ENCODE results near the gene SLC34A1.

DNA sequence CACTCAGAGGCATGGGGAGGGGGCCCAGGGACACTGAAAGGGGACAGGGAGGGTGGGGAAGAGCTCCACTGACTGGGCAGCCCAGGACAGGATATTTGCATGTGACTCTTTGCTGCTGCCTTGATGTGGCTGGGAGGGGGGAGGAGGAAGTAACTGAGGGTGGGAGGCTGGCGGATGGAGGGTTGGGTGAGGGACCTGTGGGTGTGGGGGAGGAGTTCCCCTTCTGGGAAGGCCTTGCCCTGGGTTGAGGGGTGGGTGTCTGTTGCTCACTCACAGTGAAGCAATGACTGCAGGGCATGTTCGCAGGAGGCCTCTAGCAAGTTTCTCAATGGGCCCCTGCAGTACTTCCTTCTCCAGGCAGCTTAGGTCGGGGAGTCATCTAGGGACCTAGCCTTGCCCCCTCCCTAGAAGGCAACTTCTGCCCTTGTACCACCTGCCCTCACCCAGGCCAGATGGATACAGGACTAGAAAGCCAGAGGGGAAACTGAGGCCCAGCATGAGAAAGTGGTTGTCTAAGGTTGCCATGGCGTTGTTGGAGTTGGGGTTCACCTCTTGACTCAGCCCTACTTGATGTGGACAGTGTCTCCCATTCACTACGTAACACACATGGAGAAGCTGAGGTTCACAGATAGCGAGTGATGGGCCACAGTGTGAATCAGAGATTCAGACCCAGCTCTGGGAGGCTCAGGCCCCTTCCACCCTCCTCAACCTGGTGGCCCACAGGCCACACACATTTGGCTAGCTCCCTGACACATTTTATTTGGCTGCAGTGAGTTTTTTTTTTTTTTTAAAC is 45.2 kb downstream of the SLC34A1 start:
- TF ChIP-seq, protein P1, sequence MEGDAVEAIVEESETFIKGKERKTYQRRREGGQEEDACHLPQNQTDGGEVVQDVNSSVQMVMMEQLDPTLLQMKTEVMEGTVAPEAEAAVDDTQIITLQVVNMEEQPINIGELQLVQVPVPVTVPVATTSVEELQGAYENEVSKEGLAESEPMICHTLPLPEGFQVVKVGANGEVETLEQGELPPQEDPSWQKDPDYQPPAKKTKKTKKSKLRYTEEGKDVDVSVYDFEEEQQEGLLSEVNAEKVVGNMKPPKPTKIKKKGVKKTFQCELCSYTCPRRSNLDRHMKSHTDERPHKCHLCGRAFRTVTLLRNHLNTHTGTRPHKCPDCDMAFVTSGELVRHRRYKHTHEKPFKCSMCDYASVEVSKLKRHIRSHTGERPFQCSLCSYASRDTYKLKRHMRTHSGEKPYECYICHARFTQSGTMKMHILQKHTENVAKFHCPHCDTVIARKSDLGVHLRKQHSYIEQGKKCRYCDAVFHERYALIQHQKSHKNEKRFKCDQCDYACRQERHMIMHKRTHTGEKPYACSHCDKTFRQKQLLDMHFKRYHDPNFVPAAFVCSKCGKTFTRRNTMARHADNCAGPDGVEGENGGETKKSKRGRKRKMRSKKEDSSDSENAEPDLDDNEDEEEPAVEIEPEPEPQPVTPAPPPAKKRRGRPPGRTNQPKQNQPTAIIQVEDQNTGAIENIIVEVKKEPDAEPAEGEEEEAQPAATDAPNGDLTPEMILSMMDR (IDR thresholded peaks at IDR 0.05): no peak
- TF ChIP-seq POLR2A (IDR thresholded peaks at IDR 0.05): no peak

Data from gastroesophageal sphincter (tissue), 3 donors.